Tibial artery (tissue), 4 donors: ENCODE data around the gene UPP1.

Experiments used
- DNase-seq, 2 donors: peaks; one replicate each; pipeline ENCODE4 v3.0.0-alpha.2; 2019
- H3K27ac ChIP-seq, 2 donors: fragments of 200-600 bp; sonication (generic) in 1 of 2; 1 replicate in 1 of 2; 2 replicates in 1 of 2; pipeline ENCODE4 v1.5.1; 2018 to 2019; ENCODE audit warnings: mild to moderate bottlenecking in 1 of 2
- H3K27me3 ChIP-seq, 2 donors: fragments of 200-600 bp; sonication (generic) in 1 of 2; one replicate each; pipeline versions ENCODE4 v1.5.1 to v1.6.0; 2016 to 2019
- H3K36me3 ChIP-seq, 3 donors: fragments of 200-600 bp; sonication (generic) in 2 of 3; one replicate each; pipeline ENCODE4 v1.5.1; 2016 to 2019; ENCODE audit warnings: mild to moderate bottlenecking in 2 of 3
- H3K4me1 ChIP-seq, 4 donors: fragments of 200-600 bp; sonication (generic) in 2 of 4; 1 replicate in 3 of 4; 2 replicates in 1 of 4; pipeline ENCODE4 v1.5.1; 2016 to 2019
- H3K4me3 ChIP-seq, 2 donors: fragments of 200-600 bp; sonication (generic) in 1 of 2; 1 replicate in 1 of 2; 2 replicates in 1 of 2; pipeline ENCODE4 v1.5.1; 2018 to 2019; ENCODE audit warnings: mild to moderate bottlenecking in 2 of 2
- H3K9me3 ChIP-seq, 3 donors: fragments of 200-600 bp; sonication (generic) in 1 of 3; one replicate each; pipeline ENCODE4 v1.5.1; 2016 to 2019
- intact Hi-C: fragments of 100-400 bp; cut with DNase I; formaldehyde crosslinking; loops from one replicate; pipeline ENCODE4 v1.15.0; 2023; ENCODE audit warnings: low total_unique reads
- TF ChIP-seq, protein P1 (sequence below), 2 experiments: fragments of 200-600 bp in 1 of 2; fragments of 450-650 bp in 1 of 2; IDR thresholded peaks; one replicate each; pipeline ENCODE4 v1.5.1; 2017 to 2019; ENCODE audit warnings: antibody characterized with exemption in 2 of 2, mild to moderate bottlenecking in 1 of 2, moderate library complexity in 1 of 2

The UPP1 gene

DNA sequence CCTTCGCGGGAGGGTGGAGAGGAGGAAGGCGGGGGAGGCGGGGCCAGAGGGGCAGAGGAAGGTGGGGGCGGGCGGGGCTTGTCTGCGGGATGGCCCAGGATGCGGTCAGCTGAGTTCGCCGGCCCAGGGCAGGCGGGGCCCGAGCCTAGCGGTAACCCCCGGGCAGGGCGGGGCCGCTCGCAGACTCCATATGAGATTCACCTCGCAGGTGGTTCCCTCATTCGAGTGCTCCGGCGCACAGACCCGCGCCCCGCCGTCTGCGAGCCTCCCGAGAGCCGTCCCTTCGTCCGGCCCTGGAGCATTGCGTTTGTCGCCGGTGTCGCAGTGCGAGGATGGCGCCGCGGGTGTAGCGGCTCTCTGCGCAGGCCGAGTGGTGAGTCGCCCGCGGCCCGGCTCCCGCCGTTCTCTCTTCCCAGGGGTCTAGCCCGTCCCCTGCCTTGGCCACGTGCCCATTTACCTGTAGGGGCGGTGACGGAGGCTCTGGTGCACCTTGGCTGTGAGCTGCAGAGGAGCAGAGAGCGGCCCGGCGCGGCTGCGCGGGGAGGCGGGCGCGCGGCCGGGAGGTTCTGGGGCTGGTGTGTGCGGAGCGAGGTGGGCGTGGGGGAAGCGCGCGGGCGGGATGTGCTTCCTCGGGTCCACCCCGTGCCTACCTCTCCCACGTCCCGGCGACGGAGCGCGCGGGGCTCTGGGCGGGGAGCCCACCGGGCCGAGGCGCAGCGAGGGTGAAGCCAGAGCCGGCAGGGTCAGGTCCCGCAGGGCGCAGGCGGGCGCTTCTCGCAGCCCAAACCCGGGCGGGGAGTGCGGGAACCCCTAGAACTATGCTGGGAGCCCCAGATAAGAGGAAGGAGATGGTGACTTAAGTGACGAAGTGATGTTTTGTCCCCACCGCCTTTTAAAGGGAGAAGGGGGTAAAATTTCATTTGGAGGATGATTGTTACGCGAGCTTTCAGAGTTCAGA is at the start of gene UPP1:
Gene UPP1 (plus strand): TSS at position 220 of the 958 bp plus-strand sequence. CDS start 5,519 bp downstream, outside the sequence.
- peak within 1 kb of the TSS; percentile 78 to 82 for H3K4me3 ChIP-seq
- no peaks in the 10 kb centered on the region for H3K27me3 ChIP-seq
- peak in 1 of 2 donors; percentile 96 for DNase-seq
- peaks cover 0 to 24% (median 19%) of the 10 kb centered on the region in 3 donors for H3K36me3 ChIP-seq
- peak within 1 kb of the TSS; percentile 88 to 91 for H3K27ac ChIP-seq
- no peaks in the 10 kb centered on the region for H3K9me3 ChIP-seq
- peaks cover 0 to 51% (median 43%) of the 10 kb centered on the region in 4 donors for H3K4me1 ChIP-seq
- TF ChIP-seq, protein P1, sequence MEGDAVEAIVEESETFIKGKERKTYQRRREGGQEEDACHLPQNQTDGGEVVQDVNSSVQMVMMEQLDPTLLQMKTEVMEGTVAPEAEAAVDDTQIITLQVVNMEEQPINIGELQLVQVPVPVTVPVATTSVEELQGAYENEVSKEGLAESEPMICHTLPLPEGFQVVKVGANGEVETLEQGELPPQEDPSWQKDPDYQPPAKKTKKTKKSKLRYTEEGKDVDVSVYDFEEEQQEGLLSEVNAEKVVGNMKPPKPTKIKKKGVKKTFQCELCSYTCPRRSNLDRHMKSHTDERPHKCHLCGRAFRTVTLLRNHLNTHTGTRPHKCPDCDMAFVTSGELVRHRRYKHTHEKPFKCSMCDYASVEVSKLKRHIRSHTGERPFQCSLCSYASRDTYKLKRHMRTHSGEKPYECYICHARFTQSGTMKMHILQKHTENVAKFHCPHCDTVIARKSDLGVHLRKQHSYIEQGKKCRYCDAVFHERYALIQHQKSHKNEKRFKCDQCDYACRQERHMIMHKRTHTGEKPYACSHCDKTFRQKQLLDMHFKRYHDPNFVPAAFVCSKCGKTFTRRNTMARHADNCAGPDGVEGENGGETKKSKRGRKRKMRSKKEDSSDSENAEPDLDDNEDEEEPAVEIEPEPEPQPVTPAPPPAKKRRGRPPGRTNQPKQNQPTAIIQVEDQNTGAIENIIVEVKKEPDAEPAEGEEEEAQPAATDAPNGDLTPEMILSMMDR (IDR thresholded peaks at IDR 0.05), result no peak
- intact Hi-C loops, result no loop called here

DNA sequence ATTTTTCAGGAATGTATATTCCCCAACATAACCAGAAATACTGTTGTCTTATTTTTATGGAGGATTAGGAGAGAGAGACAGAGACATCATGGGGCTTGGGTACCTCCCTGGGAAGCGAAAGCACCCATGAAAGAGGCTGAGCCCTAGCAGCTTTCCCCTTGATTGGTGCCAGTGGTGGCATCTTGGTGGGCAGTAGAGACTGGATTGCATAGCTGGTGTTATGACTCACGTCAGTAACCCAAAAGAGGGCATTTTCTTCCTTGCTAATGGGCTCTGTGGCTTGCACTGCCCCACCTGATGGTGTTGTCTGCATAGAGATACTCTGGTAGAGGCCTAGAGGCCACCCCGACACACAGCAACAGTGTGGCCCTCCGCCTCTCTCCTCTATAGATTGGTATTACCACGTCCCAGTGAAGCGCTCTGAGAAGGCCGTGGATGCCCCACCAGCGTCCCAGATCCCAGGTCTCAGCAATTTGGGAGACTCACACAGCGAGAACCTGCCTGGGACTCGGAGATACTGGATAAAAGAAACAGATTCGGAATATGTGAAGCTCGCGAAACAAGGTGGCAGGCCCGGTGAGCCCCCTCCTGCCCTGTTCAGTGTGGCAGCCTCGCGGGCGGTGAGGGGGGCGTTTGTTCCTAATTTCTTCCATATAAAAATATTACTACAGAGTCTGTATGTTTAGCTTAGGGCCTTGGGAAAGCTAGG is 48.0 kb upstream of the UPP1 start:
- no peak for DNase-seq
- H3K27me3 ChIP-seq, result peaks cover 0 to 3% of the 10 kb centered on the region in 2 donors
- H3K27ac ChIP-seq, result no peak overlapping the region
- no peak overlapping the region for H3K4me3 ChIP-seq
- H3K4me1 ChIP-seq, result peaks cover 0 to 4% (median 3%) of the 10 kb centered on the region in 4 donors
- intact Hi-C loops, result no loop called here
- TF ChIP-seq, protein P1 (IDR thresholded peaks at IDR 0.05), result no peak
- H3K36me3 ChIP-seq, result no peaks in the 10 kb centered on the region
- no peaks in the 10 kb centered on the region for H3K9me3 ChIP-seq

DNA sequence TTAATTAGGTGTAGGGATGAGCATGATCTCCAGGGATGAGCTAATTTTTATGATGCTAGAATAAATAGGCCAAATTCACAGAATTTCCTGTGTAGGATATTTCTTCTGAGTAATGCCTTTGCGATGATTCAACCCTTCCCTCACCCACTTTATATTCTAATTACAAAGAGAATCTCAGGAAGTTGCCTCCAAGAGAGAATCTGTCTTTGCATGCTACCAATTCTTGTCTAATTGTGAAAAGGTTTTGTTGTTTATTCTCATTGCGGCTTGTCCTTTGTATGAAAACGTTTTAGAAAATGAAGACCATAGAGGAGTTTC is 47.5 kb upstream of the UPP1 start:
- H3K9me3 ChIP-seq, result no peaks in the 10 kb centered on the region
- TF ChIP-seq, protein P1 (IDR thresholded peaks at IDR 0.05), result no peak
- no peak overlapping the region for H3K4me3 ChIP-seq
- no peak overlapping the region for H3K27ac ChIP-seq
- no peaks in the 10 kb centered on the region for H3K27me3 ChIP-seq
- intact Hi-C loops, result no loop called here
- no peaks in the 10 kb centered on the region for H3K4me1 ChIP-seq
- H3K36me3 ChIP-seq, result no peaks in the 10 kb centered on the region
- DNase-seq, result no peak

DNA sequence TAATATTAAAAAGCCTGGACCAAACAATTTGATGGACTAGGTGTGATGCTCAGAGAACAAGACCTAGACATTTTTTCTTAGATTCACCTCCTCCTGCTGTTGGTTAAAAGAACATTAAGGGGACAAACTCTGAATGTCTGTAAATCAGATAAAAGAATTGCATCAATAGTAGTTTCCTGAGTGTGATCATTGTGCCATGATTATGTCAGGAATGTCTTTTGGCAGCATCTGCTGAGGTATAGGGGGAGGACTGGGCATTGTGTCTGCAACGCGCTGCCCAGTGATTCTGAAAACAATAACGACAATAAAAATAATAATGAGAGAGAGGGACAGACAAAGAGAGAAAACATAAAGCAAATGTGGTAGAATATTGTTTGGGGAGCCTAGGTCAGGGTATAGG is 46.8 kb upstream of the UPP1 start:
- H3K4me3 ChIP-seq, result no peak overlapping the region
- H3K4me1 ChIP-seq, result no peaks in the 10 kb centered on the region
- no peaks in the 10 kb centered on the region for H3K36me3 ChIP-seq
- TF ChIP-seq, protein P1 (IDR thresholded peaks at IDR 0.05), result no peak
- H3K27me3 ChIP-seq, result no peaks in the 10 kb centered on the region
- no peaks in the 10 kb centered on the region for H3K9me3 ChIP-seq
- intact Hi-C loops, result no loop called here
- DNase-seq, result no peak
- no peak overlapping the region for H3K27ac ChIP-seq

DNA sequence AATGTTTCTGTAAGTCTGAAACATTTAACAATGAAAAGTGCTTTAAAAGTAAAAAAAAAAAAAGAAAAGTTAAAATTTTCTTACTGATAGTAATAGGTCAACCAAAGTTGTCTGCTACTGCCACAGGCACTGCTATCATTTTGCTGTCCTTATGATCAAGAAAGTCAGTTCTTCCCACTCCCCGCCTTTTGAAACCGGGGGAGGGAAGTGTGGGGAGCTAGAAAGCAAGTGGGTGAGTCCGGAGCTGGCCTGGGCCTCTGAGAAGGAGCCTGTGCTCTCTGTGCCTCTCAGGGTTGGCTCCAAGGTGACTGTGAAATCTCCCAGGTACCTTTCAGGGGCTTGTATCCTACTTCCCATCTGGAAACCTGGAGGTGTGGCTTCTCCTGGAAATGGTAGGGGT is 46.4 kb upstream of the UPP1 start:
- TF ChIP-seq, protein P1 (IDR thresholded peaks at IDR 0.05), result no peak
- intact Hi-C loops, result no loop called here
- no peaks in the 10 kb centered on the region for H3K27me3 ChIP-seq
- H3K9me3 ChIP-seq, result no peaks in the 10 kb centered on the region
- no peak overlapping the region for H3K27ac ChIP-seq
- H3K36me3 ChIP-seq, result no peaks in the 10 kb centered on the region
- no peaks in the 10 kb centered on the region for H3K4me1 ChIP-seq
- no peak overlapping the region for H3K4me3 ChIP-seq
- no peak for DNase-seq
